Activated naive CD4-positive, alpha-beta T cell treated with anti-CD3 and anti-CD28 coated beads, Interleukin-2, amount 10 ng/mL, durations not matched to agents 7 days and 5 days (primary cell): ENCODE measurements around the gene ARHGEF4.
A peak's percentile ranks its signal among the peaks of the same experiment; 100 is the strongest.

ENCODE experiments used
- CTCF ChIA-PET: fragments of 350-600 bp; sonication (Branson Sonifier 250); formaldehyde crosslinking; loops from one replicate; lab custom pipeline; 2021; ENCODE audit warnings: antibody characterized with exemption; lab: Charles Lee
- DNase-seq: peaks from one replicate; pipeline ENCODE4 v3.0.0-alpha.2; 2020
- H3K27ac Mint-ChIP-seq: one replicate; pipeline ENCODE4 v1.8.0; 2021; ENCODE audit warnings: mild to moderate bottlenecking, moderate library complexity, mixed read lengths
- H3K27me3 Mint-ChIP-seq: one replicate; pipeline ENCODE4 v1.8.0; 2021; ENCODE audit warnings: mild to moderate bottlenecking, mixed read lengths
- H3K36me3 Mint-ChIP-seq: one replicate; pipeline ENCODE4 v1.8.0; 2021; ENCODE audit warnings: mixed read lengths
- H3K4me1 Mint-ChIP-seq: one replicate; pipeline ENCODE4 v1.8.0; 2021; ENCODE audit warnings: mixed read lengths
- H3K4me3 Mint-ChIP-seq: one replicate; pipeline ENCODE4 v1.8.0; 2021; ENCODE audit warnings: mild to moderate bottlenecking, moderate library complexity, mixed read lengths
- H3K9me3 Mint-ChIP-seq: one replicate; pipeline ENCODE4 v1.8.0; 2021; ENCODE audit warnings: mixed read lengths

ARHGEF4 gene

GRCh38 chr2:130930740-130931659 is 94.3 kb downstream of the ARHGEF4 start:
- Mint-ChIP-seq H3K27ac (no peak overlapping the region), H3K9me3 (no peaks in the 10 kb centered on the region), H3K36me3 (no peaks in the 10 kb centered on the region), H3K27me3 (peaks cover 40% of the 10 kb centered on the region), H3K4me1 (no peaks in the 10 kb centered on the region), H3K4me3 (no peak overlapping the region)
- no peak for DNase-seq
- CTCF ChIA-PET = no interaction called here

- H3K9me3 Mint-ChIP-seq = no peaks in the 10 kb centered on the region
- no peaks in the 10 kb centered on the region for H3K4me1 Mint-ChIP-seq
- no peak for DNase-seq
- H3K4me3 Mint-ChIP-seq = no peak overlapping the region
- peaks cover 25% of the 10 kb centered on the region for H3K27me3 Mint-ChIP-seq
- no peaks in the 10 kb centered on the region for H3K36me3 Mint-ChIP-seq
- CTCF ChIA-PET = no interaction called here
- no peak overlapping the region for H3K27ac Mint-ChIP-seq
These were observed 96.8 kb downstream of the ARHGEF4 start for GRCh38 chr2:130933501-130933900.

DNA sequence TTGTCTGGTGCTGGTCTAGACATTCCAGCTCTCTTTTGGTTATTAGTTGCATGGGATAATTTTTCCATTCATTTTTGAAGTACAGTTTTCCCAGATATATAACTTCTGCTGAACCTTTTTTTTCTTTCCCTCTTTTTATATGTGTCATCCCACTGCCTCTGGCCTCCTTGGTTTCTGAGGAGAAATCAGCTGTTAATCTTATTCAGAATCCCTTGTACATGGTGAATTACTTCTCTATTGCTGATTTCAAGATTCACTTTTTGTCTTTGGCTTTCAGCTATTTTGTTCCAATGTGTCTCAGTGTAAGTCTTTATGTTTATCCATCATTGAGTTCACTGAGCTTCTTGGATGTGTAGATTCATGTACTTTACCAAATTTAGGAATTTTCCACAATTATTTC is 99.7 kb downstream of the ARHGEF4 start:
- no peaks in the 10 kb centered on the region for H3K9me3 Mint-ChIP-seq
- H3K4me3 Mint-ChIP-seq = no peak overlapping the region
- no peaks in the 10 kb centered on the region for H3K36me3 Mint-ChIP-seq
- no peaks in the 10 kb centered on the region for H3K4me1 Mint-ChIP-seq
- no peak overlapping the region for H3K27ac Mint-ChIP-seq
- no peak for DNase-seq
- CTCF ChIA-PET = no interaction called here
- H3K27me3 Mint-ChIP-seq = peaks cover 9% of the 10 kb centered on the region

- no peak for DNase-seq
- Mint-ChIP-seq H3K4me1 (no peaks in the 10 kb centered on the region), H3K4me3 (no peak overlapping the region), H3K9me3 (peaks cover 12% of the 10 kb centered on the region), H3K27me3 (peaks cover 12% of the 10 kb centered on the region), H3K36me3 (no peaks in the 10 kb centered on the region), H3K27ac (no peak overlapping the region)
- CTCF ChIA-PET = no interaction called here
These were observed 111.3 kb downstream of the ARHGEF4 start for GRCh38 chr2:130947967-130948366.

- Mint-ChIP-seq H3K27me3 (peaks cover 12% of the 10 kb centered on the region), H3K9me3 (peaks cover 14% of the 10 kb centered on the region), H3K36me3 (no peaks in the 10 kb centered on the region), H3K4me1 (no peaks in the 10 kb centered on the region), H3K27ac (no peak overlapping the region), H3K4me3 (no peak overlapping the region)
- CTCF ChIA-PET = no interaction called here
- no peak for DNase-seq
These were observed 113.2 kb downstream of the ARHGEF4 start for GRCh38 chr2:130949954-130950353.

- H3K36me3 Mint-ChIP-seq = no peaks in the 10 kb centered on the region
- peaks cover 17% of the 10 kb centered on the region for H3K9me3 Mint-ChIP-seq
- no peak for DNase-seq
- peaks cover 7% of the 10 kb centered on the region for H3K27me3 Mint-ChIP-seq
- CTCF ChIA-PET = no interaction called here
- H3K4me1 Mint-ChIP-seq = no peaks in the 10 kb centered on the region
- no peak overlapping the region for H3K4me3 Mint-ChIP-seq
- no peak overlapping the region for H3K27ac Mint-ChIP-seq
These were observed 114.3 kb downstream of the ARHGEF4 start for GRCh38 chr2:130951018-130951417.

GRCh38 chr2:130954873-130955272 is 118.2 kb downstream of the ARHGEF4 start:
- Mint-ChIP-seq H3K27ac (no peak overlapping the region), H3K4me1 (no peaks in the 10 kb centered on the region), H3K27me3 (peaks cover 18% of the 10 kb centered on the region), H3K36me3 (no peaks in the 10 kb centered on the region), H3K4me3 (no peak overlapping the region), H3K9me3 (peaks cover 17% of the 10 kb centered on the region)
- no peak for DNase-seq
- CTCF ChIA-PET = interaction anchor here (1.3 kb wide), 1 partner anchor 10 kb away, joined by 3 read pairs; no protein-coding TSS in a partner anchor

DNA sequence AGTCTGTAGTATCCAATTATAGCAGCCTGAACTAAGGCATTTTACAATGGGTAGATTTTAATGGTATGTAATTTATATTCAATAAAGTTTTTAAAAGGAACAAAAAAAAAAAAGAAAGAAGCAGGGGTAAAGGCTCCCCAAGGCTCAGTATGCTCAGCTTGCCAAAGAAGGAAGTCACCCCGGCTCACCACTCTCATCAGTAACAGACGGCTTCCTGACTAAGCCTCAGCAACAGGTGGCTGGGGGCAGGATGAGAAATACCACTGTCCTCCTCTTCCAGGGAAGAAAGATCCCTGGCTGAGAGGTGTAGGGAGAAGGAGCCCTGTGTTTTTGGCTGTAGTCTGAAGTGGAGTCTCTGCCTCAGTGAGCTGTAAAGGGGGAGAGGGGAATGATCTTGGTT is 121.2 kb downstream of the ARHGEF4 start:
- Mint-ChIP-seq H3K9me3 (peaks cover 17% of the 10 kb centered on the region), H3K36me3 (no peaks in the 10 kb centered on the region), H3K4me1 (no peaks in the 10 kb centered on the region), H3K4me3 (no peak overlapping the region), H3K27me3 (peaks cover 43% of the 10 kb centered on the region), H3K27ac (no peak overlapping the region)
- CTCF ChIA-PET = interaction anchor here (0.6 kb wide), 1 partner anchor 108 kb away, joined by 4 read pairs; no protein-coding TSS in a partner anchor
- no peak for DNase-seq

- Mint-ChIP-seq H3K27ac (no peak overlapping the region), H3K4me3 (no peak overlapping the region), H3K27me3 (peaks cover 86% of the 10 kb centered on the region), H3K9me3 (no peaks in the 10 kb centered on the region), H3K4me1 (peaks cover 10% of the 10 kb centered on the region), H3K36me3 (no peaks in the 10 kb centered on the region)
- CTCF ChIA-PET = no interaction called here
- no peak for DNase-seq
These were observed 126.6 kb downstream of the ARHGEF4 start for GRCh38 chr2:130963196-130963848.

DNA sequence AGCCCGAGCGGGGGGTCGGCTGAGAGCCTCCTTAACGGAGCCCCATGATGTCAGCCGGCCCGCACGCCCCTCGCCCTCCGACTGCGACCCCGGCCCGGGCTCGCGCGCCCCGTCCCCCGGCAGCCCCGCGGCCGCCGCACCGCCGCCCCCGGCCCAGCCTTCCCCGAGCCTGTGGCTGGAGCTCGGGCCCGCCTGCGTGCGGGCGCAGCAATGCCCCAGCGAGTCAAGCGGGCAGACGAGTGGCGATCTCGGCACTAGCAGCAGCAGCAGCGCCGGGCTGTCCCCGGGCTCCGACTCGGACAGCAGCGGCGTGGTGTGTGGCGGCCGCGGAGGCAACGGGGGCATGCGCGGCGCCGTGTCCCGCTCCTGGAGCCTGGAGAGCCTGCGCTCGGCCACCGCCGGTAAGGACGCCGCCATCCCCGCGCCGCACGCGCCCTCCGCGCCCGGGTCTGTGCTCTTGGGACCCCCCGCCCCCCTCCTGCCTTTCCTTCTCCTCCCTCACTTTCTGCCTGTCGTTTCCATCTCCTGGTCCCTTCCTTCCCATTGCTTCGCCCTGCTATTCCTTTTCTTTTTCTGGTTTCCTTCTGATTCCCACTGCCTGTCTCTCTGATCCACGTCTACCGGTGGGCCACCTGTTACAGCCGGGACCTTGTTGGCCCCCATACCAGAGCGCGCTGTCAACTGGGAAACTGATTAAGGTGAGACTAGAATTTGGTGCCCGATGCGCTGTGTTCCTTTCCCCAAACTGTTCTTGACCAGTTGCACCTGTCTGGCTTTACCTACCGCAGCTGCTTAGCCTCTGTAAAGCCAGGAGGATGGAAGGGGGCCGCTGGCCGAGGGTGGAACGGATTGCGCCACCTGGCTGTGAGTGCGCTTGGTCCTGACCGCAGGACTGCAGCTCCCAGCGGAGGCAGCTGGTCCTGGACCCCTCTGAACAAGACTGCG is 127.4 kb downstream of the ARHGEF4 start:
- CTCF ChIA-PET = interaction anchor here (1.3 kb wide), 1 partner anchor 8 kb away, joined by 3 read pairs; no protein-coding TSS in a partner anchor
- H3K4me1 Mint-ChIP-seq = peaks cover 11% of the 10 kb centered on the region
- no peaks in the 10 kb centered on the region for H3K9me3 Mint-ChIP-seq
- H3K27me3 Mint-ChIP-seq = peaks cover 78% of the 10 kb centered on the region
- H3K27ac Mint-ChIP-seq = no peak overlapping the region
- peak; percentile 24 for DNase-seq
- H3K4me3 Mint-ChIP-seq = peak overlapping the region; percentile 11
- no peaks in the 10 kb centered on the region for H3K36me3 Mint-ChIP-seq

DNA sequence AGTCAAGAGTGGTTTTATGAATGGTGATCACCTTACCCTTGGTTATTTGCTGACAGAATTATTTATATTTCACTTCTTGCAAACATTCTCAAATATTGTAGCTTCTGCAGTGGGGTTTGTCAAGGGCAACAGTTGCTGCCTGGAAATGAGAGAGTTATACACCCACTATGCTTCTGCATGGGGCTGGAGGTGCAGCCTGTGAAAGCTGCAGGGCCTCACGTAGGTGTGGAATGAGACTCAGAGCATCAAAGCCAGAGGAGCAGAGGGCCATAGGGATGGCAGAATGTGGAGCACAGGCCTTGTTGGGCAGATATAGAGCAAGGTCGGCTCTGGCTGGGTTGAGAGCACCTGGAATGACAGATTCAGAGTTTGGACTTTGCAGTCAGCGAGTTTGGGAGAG is 128.2 kb downstream of the ARHGEF4 start:
- Mint-ChIP-seq H3K4me1 (peaks cover 11% of the 10 kb centered on the region), H3K27me3 (peaks cover 76% of the 10 kb centered on the region), H3K4me3 (no peak overlapping the region), H3K36me3 (no peaks in the 10 kb centered on the region), H3K9me3 (no peaks in the 10 kb centered on the region), H3K27ac (no peak overlapping the region)
- DNase-seq = no peak
- CTCF ChIA-PET = interaction anchor here (1.3 kb wide), 1 partner anchor 9 kb away, joined by 3 read pairs; no protein-coding TSS in a partner anchor

DNA sequence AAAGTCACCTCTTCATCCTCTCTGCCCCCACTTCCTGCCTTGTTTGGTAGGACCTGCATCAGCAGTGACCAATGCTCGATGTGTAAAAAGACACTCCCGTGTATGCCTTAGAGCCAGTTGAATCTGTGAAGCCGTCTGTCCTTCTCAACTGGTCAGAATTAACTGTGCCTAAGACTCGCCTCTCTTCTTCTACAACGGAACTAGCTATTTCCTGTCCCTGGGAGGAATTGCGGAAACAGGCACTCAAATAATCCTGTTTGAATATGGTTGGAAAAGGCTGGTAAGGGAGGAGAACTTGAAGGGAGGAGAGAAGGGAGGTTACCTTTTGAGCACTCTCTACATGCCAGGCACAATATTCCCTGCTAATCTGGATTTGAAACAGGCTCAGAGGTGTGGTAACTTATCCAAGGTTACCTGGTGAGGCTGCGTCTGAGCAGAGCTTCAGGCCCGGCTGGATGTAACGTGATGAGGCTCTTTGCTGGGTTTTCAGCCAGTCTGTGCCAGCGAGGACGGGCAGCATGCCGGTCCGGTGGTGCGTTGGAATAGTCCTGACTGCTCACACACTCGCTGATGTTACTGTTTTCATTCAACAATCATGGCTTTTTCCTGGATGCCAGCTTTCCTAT is 129.5 kb downstream of the ARHGEF4 start:
- DNase-seq = no peak
- H3K4me1 Mint-ChIP-seq = peaks cover 11% of the 10 kb centered on the region
- H3K9me3 Mint-ChIP-seq = no peaks in the 10 kb centered on the region
- no peak overlapping the region for H3K4me3 Mint-ChIP-seq
- H3K36me3 Mint-ChIP-seq = no peaks in the 10 kb centered on the region
- H3K27me3 Mint-ChIP-seq = peaks cover 68% of the 10 kb centered on the region
- no peak overlapping the region for H3K27ac Mint-ChIP-seq
- CTCF ChIA-PET = interaction anchor here (1.3 kb wide), 1 partner anchor 169 kb away, joined by 3 read pairs; no protein-coding TSS in a partner anchor

DNA sequence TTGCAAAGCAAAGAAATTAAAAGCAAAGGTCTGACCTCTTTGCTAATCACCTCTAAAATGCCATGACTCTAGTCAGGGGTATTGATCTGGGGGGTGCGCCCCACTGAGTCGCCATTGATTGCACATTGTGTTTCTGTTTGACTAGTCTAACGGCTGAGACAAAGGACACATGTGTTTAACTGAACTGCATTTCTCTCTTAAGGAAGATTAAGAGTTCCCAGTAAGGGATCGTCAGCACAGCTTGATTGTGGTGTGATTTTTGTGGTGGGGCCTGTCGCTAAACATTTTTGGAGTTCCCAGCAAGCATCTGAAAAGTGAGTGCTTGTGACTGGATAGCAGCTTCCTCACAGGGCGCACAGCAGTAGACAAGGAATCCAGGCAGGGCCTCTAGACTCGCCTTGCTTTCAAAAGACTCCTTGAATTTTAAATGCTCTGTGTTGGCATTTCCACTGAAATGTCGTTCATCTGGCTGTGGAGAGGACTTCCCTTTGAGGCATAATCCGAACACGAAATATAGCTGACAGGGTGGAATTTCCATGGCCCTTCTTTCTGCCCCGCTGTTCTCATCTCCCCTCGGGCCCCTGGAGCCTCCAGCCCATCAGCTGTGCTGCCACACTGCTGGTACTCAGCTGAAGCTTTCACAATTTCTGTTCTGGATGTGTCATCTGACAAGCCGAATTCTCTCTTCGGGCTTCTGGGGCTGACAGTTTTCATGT is 130.2 kb downstream of the ARHGEF4 start:
- no peaks in the 10 kb centered on the region for H3K9me3 Mint-ChIP-seq
- CTCF ChIA-PET = interaction anchor here (0.7 kb wide), 1 partner anchor 664 kb away, joined by 3 read pairs; no protein-coding TSS in a partner anchor
- no peak for DNase-seq
- H3K36me3 Mint-ChIP-seq = no peaks in the 10 kb centered on the region
- H3K4me1 Mint-ChIP-seq = peaks cover 11% of the 10 kb centered on the region
- no peak overlapping the region for H3K27ac Mint-ChIP-seq
- peaks cover 61% of the 10 kb centered on the region for H3K27me3 Mint-ChIP-seq
- no peak overlapping the region for H3K4me3 Mint-ChIP-seq
